HG02938 (cell line): ENCODE measurements around the gene SHISA7.

Experiments
- ATAC-seq: cut with Tn5 transposase; IDR thresholded peaks from one replicate; pipeline ENCODE4 v1.9.1; 2021; ENCODE audit warnings: mild to moderate bottlenecking, moderate library complexity; ENCODE audit not compliant: unreplicated experiment

The SHISA7 gene

DNA sequence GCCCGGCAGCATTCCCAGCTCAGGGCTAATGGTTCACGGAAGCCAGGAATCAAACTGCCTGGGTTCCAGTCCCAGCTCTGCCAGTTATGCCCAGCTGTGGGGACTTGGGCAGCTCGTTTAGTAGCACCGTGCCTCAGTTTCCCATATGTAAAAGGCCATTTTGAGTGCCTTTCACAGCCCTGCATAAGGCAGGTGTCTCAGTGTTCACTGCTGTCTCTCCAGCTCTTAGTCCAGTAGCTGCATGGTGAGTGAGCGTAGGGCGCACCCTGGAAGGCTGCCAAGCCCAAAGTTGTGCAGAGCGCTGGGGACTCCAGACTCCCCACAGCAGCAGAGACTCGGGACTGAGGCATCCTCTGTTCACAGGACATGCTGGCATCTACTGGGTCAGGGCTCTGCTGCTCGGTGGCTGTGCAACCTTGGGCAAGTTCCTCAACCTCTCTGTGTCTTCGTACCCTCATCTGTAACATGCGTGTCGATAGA is 51.9 kb downstream of the SHISA7 start:
- ATAC-seq: no peak

DNA sequence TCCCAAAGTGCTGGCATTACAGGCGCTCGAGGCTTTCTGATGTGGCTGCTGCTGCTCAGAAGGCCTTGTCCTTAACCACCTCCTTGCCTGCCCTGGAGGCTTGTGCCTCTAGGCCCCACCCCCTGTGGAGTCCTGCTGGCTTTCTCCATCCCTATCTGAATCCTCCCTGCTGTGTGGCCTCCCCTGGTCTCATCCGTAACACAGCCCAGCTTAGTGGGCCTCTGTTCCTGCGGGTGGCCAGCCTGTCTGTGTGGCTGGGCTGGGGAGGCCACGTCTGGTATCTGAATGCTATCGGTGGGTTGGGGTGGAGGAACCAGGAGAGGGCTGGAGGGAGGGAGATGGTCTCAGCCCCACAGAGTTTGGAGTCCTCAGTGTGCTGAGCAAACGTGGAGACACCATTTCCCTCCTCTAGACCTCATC is 52.6 kb downstream of the SHISA7 start:
- ATAC-seq: no peak

DNA sequence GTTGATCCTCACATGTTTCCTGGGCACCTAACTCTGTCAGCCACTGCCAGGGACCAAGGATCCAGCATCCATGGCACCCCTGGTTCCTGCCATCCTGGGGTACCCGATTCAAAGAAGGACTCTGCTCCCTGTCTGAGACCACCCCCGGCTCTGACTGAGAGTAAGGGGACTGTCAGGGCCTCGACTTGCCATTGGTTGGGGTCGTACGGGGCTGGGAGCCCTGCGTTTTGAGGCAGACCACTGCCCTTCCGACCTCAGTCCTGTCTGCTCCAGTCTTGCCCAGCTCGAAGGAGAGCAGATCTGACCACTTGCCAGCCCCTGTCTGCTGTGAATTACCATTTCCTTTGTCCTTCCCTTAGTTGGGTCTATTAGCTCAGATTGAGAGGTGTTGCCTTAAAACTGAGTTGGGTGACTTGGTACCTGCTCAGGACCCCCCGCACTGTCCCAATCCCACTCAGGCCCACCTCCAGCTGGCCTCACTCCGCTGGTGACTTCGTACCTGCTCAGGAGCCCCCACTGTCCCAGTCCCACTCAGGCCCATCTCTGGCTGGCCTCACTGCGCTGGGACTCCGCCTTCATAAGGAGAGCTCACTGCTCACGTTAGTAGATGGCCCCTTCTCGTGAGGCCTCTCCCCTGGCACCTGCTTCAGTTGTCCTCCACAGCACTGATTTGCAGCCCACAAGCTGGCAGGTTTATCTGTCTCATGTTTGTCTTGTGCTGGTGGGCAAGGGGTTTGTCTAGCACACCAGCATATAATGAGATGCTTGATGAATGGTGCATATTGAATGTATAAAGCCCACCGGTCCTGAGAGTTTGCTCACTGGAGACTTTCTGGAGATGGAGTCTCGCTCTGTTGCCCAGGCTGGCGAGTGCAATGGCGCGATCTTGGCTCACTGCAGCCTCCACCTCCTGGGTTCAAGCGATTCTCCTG is 53.4 kb downstream of the SHISA7 start:
- no peak for ATAC-seq

GRCh38 chr19:55387736-55388497 is 55.2 kb downstream of the SHISA7 start:
- no peak for ATAC-seq

GRCh38 chr19:55386493-55386971 is 56.6 kb downstream of the SHISA7 start:
- ATAC-seq: no peak

- ATAC-seq: peak; percentile 74
Measured at GRCh38 chr19:55385724-55386492, 57.2 kb downstream of the SHISA7 start, which contains the start of gene RPL28. Gene RPL28, plus strand, starts transcription at chr19:55385932. Its CDS starts 426 bp downstream, at chr19:55386358.

DNA sequence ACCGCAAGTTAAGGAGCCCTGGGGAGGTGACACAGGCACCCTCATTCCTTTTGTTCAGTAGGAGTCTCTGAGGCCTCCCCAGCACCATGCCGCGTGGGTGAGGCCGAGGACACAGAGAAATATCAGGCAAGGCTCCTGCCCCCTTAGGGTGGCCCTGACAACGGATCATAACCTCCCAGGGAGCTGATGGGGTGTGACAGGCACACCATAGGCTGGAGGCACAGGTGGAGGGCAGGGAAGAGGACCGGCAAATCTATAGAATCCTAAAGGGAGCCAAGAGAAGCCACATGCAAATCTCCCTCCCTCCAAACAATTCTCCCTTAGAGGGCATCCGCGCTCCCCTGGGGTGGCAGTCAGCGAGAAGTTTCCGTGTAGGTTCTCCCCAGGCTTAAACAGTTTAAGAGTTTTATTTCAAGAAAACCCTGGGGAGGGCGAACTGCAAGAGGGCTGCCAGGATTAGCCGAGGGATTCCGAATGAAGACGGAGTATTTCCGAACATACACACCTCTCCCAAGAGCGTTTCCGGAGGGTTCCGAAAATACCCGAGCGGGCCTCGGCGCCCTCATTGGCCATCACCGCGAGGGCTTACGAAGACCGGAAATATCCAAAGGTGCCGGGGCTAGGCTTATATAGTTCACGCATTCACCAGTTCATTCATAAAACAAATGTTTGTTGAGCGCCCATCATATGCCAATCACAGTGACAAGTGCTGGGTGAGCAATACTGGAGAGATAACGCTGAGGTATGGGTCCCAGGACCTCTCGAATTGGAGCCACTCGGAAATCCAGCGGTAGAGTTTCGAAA is 58.0 kb downstream of the SHISA7 start:
- ATAC-seq: peak; percentile 58

GRCh38 chr19:55384131-55384919 is 58.8 kb downstream of the SHISA7 start, which contains the start of gene TMEM238:
Gene TMEM238, minus strand, starts transcription at chr19:55384292. Its CDS starts 33 bp downstream, at chr19:55384259.
- ATAC-seq: no peak

DNA sequence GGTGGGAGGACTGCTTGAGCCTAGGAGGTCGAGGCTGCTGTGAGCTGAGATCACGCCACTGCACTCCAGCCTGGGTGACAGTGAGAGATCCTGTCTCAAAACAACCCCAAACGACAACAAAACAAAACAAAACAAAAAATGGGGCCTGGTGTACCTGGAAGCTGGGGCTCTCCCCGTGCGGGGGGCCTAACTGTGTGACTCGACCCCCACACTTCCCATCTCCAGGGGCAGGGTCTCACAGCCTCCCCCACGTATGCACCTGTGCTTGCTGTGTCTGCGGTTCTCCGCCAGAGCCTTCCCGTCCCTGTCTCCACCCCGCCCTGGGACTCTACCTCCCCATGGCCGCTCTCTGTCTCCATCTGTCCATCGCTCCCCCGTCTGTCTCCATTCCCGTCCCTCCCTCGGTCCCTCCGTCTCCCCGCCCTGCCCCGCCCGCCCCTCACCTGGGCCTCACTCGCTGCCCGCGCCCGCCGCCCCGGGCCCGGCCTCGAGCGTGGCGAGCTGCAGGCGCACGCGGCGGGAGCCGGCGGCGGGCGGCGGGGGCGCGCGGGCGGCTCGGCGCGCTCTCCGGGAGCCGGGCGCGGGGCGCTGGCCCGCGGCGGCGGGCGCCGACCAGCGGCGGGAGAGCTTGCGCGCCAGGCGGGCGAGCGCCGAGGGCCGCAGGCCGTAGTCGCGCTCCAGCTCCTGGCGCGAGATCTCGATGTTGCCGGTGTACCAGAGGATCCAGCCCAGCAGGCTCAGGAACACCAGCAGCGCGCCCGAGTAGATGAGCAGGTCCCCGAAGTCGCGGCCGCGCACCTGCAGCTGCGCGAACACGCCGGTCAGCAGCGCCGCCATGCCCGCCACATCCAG is 59.6 kb downstream of the SHISA7 start:
- no peak for ATAC-seq

GRCh38 chr19:55382522-55383054 is 60.5 kb downstream of the SHISA7 start:
- ATAC-seq: no peak

DNA sequence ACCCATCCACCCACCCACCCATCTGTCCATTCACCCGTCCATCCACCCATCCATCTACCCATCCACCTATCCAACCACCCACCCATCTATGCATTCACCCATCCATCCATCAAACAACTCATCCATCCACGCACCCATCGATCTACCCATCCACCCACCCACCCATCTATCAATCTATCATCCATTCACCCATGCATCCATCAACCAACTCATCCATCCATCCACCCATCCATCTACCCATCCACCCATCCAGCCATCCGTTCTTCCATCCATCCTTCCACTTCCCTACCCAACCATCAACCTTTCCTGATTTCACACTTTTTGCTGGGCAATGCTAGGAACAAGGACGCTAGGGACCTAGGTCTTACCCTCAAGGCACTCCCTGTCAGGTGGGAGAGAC is 61.1 kb downstream of the SHISA7 start:
- no peak for ATAC-seq

DNA sequence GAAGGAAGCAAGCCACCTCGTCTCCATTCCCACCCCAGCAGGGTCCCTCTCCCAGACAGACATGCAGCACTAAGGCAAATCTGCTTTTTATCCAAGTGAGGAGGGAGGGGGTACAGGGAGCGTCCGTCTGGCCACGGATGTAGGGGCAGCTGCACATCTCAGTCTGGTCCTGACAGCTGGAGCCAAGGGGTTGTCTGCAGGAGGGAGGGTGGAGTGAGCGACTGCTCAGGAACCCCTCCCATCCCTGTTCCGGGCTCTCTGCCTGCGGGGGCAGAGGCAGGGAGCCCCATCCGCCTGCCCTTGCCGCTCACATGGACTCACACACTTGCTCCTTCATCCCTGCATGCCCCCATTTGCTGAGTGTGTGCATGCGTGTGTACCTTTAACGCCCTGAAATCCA is 63.9 kb downstream of the SHISA7 start:
- ATAC-seq: no peak
